ENCODE data around the gene TMEM256. TPM values are rescaled to one million over a fixed set of nuclear protein-coding genes. Genes with fewer than 3 reads are reported as not detected.
A peak's percentile ranks its signal among the peaks of the same experiment; 100 is the strongest.

TMEM256 gene
- total RNA-seq, 4 donors from 2014 or later = 31.1 to 66.6 (median 57.8) TPM

GRCh38 chr17:7405350-7406234 is 1.7 kb upstream of the TMEM256 start:
- peak overlapping the region; percentile 70 to 88 for H3K4me3 ChIP-seq
- no peak for TF ChIP-seq POLR2A (IDR thresholded peaks at IDR 0.05)
- no peak for TF ChIP-seq CTCF (IDR thresholded peaks at IDR 0.05)
- no peak for TF ChIP-seq POLR2AphosphoS5 (IDR thresholded peaks at IDR 0.05)
- TF ChIP-seq EP300 (IDR thresholded peaks at IDR 0.05) = no peak
- no peaks in the 10 kb centered on the region for H3K27me3 ChIP-seq
- no peaks in the 10 kb centered on the region for H3K9me3 ChIP-seq
- peaks cover 4 to 63% (median 24%) of the 10 kb centered on the region in 3 donors for H3K4me1 ChIP-seq
- WGBS, 2 donors (ENCODE audit: low coverage in 1 of 2) = 5 to 29% methylated on average over 1 to 4 of the region's 38 CpGs
- peak overlapping the region; percentile 77 to 95 (median 93) for H3K27ac ChIP-seq
- peaks cover 0 to 26% of the 10 kb centered on the region in 2 donors for H3K36me3 ChIP-seq
- ATAC-seq = no peak

DNA sequence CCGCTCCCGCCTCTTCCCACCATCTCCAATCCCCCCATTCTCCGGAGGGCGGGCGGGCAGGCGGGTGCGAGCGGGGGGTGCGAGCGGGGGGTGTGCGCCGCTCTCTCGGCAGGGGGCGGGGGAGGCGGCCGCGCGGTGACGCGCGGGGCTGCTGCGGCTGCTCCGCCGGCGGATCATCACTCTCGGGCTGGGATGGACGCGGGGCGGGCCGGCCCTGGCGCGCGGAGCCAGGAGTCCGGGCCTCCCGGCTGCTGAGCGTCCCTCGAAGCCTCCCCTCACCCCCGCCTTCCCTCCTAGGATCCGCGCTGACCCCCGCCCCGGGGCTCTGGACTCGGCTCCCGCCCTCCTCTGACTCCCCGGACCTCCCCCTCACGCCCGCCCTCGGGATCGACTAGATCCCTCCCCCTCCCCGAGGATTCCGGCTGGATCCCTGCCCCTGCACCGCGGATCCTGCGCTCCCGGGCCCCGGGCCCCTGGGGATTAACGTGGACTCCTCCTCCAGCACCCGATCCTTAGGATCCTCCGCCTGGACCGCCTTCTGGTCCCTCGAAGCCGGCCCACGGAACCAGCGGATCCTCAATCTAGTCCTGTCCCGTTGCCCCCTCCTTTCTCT is 946 bp upstream of the TMEM256 start:
- 0% methylated on average over 9 of the region's 65 CpGs; no CpG with 5 or more reads in 1 of the 2 donors for WGBS, 2 donors (ENCODE audit: low coverage in 1 of 2)
- Histone ChIP-seq H3K27me3 (no peaks in the 10 kb centered on the region), H3K36me3 (peaks cover 0 to 19% of the 10 kb centered on the region in 2 donors), H3K4me3 (peak overlapping the region; percentile 70 to 88), H3K9me3 (no peaks in the 10 kb centered on the region), H3K27ac (peak overlapping the region; percentile 77 to 95 (median 93)), H3K4me1 (peaks cover 4 to 65% (median 24%) of the 10 kb centered on the region in 3 donors)
- TF ChIP-seq POLR2AphosphoS5 (IDR thresholded peaks at IDR 0.05) = no peak
- TF ChIP-seq CTCF (IDR thresholded peaks at IDR 0.05) = peak in 3 of 4 experiments; percentile 7 to 23 (median 22)
- no peak for TF ChIP-seq EP300 (IDR thresholded peaks at IDR 0.05)
- TF ChIP-seq POLR2A (IDR thresholded peaks at IDR 0.05) = peak; percentile 74 to 77
- peak; percentile 64 for ATAC-seq

DNA sequence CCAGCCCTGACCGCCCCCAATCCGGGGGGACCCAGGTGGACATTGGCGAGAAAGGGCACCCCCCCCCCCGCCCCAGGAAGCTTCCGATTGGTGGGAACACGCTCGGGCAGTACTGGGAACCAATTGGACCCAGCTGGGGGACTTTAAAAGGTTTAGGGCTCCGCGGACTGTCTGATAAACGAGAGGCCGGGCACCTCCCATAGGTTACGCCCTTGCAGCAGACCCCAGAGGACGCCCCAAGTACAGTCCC is 245 bp downstream of the TMEM256 start:
- no CpG with 5 or more reads among the region's 13 CpGs for WGBS, 2 donors (ENCODE audit: low coverage in 1 of 2)
- Histone ChIP-seq H3K4me3 (peak overlapping the region; percentile 37 to 88), H3K27me3 (no peaks in the 10 kb centered on the region), H3K4me1 (peaks cover 4 to 65% (median 24%) of the 10 kb centered on the region in 3 donors), H3K9me3 (no peaks in the 10 kb centered on the region), H3K27ac (peak overlapping the region; percentile 91 to 95 (median 93)), H3K36me3 (peaks cover 0 to 7% of the 10 kb centered on the region in 2 donors)
- TF ChIP-seq POLR2AphosphoS5 (IDR thresholded peaks at IDR 0.05) = no peak
- TF ChIP-seq POLR2A (IDR thresholded peaks at IDR 0.05) = no peak
- no peak for TF ChIP-seq CTCF (IDR thresholded peaks at IDR 0.05)
- TF ChIP-seq EP300 (IDR thresholded peaks at IDR 0.05) = no peak
- ATAC-seq = peak; percentile 65

DNA sequence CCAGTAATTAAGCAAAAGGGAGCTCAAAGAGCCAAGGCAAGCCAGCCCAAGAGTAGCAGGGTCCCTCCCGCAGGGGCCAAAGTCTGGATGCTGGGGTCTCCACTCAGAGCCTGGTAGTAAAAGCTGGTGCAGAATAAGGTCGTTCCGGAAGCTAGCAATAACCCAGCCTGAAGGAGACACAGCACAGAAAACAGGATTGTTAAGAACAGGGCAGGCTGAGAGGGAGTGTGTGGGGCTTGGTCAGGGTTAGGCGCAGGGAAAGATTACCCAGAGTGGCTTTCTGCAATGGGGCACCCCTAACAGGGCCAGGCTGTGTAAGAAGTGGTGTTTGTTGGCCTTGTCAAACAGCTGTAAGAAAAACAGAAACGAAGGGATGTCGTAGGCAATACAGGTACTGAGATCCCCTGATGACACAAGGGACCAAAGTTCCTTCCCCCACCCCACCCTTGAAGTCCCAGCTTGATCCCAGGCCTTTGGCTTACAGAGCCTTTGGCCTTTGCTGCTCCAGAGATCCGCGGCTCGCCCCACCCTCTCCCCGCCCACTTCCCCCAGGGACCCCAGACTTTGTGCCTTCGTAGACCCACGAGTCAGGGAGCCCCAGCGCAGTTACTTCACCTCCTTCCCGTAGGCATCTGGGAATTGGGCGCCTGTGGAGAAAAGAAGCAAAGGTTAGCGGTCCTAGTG is 712 bp downstream of the TMEM256 start:
- Histone ChIP-seq H3K9me3 (no peaks in the 10 kb centered on the region), H3K36me3 (peaks cover 0 to 2% of the 10 kb centered on the region in 2 donors), H3K4me3 (peak overlapping the region; percentile 37 to 88), H3K27me3 (no peaks in the 10 kb centered on the region), H3K4me1 (peaks cover 4 to 65% (median 24%) of the 10 kb centered on the region in 3 donors), H3K27ac (peak overlapping the region; percentile 91 to 95 (median 93))
- no peak for TF ChIP-seq CTCF (IDR thresholded peaks at IDR 0.05)
- no peak for TF ChIP-seq POLR2A (IDR thresholded peaks at IDR 0.05)
- TF ChIP-seq EP300 (IDR thresholded peaks at IDR 0.05) = no peak
- no peak for TF ChIP-seq POLR2AphosphoS5 (IDR thresholded peaks at IDR 0.05)
- peak; percentile 4 for ATAC-seq
- WGBS, 2 donors (ENCODE audit: low coverage in 1 of 2) = 18 to 35% methylated on average over 6 to 7 of the region's 16 CpGs
